SK-N-SH treated with all-trans-retinoic acid at 6 μM for 48 hours (cell line): Measurements from ENCODE around the gene SLC16A4.

Experiments
- TF ChIP-seq, protein P1 (sequence below): fragments of 250-450 bp; sonication (Bioruptor Pico); IDR thresholded peaks from 2 replicates; pipeline ENCODE4 v1.5.1; 2021; ENCODE audit warnings: mild to moderate bottlenecking, moderate library complexity

The SLC16A4 gene

DNA sequence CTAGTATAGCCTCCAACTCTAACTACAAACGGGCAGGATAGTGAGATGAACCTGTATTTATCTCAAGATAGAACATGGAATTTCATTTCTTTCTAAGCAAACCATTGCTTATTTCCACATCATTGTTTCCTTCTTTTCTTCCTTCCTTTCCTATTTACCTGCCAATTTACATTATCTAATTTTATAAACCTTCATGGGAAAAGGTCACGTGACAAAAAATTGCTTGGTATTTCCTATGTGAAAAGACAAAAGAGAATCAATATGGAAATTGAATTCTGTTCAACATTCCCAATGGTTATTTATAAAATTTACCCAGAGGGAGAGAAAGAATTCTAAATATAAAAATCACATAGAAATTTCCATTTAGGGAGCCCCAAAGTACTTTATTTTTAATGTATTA is 74.1 kb downstream of the SLC16A4 start (continued):
- TF ChIP-seq, protein P1, sequence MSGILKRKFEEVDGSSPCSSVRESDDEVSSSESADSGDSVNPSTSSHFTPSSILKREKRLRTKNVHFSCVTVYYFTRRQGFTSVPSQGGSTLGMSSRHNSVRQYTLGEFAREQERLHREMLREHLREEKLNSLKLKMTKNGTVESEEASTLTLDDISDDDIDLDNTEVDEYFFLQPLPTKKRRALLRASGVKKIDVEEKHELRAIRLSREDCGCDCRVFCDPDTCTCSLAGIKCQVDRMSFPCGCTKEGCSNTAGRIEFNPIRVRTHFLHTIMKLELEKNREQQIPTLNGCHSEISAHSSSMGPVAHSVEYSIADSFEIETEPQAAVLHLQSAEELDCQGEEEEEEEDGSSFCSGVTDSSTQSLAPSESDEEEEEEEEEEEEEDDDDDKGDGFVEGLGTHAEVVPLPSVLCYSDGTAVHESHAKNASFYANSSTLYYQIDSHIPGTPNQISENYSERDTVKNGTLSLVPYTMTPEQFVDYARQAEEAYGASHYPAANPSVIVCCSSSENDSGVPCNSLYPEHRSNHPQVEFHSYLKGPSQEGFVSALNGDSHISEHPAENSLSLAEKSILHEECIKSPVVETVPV, result no peak
